ENCODE results near the gene SLF1. TPM values are rescaled to one million over a fixed set of nuclear protein-coding genes. Genes with fewer than 3 reads are reported as not detected.

The SLF1 gene
- total RNA-seq, 1 donor from 2014 or later: 17.0 TPM

- H3K36me3 Mint-ChIP-seq (ENCODE audit: low read depth): peaks cover 67% of the 10 kb centered on the region
- no peak overlapping the region for H3K4me3 Mint-ChIP-seq
- TF ChIP-seq CTCF (conservative IDR thresholded peaks at IDR 0.05): no peak
- no peak for DNase-seq (ENCODE audit: low read depth, low spot score)
- peaks cover 17% of the 10 kb centered on the region for H3K9me3 Mint-ChIP-seq
- H3K27me3 Mint-ChIP-seq (ENCODE audit: low read depth): no peaks in the 10 kb centered on the region
- no peaks in the 10 kb centered on the region for H3K4me1 Mint-ChIP-seq
- H3K27ac Mint-ChIP-seq (ENCODE audit: unreplicated experiment): no peak overlapping the region
Observed at GRCh38 chr5:94640176-94640575, 21.7 kb downstream of the SLF1 start.

- Mint-ChIP-seq H3K36me3 (ENCODE audit: low read depth) (peaks cover 29% of the 10 kb centered on the region), H3K27me3 (ENCODE audit: low read depth) (no peaks in the 10 kb centered on the region), H3K4me3 (no peak overlapping the region), H3K4me1 (no peaks in the 10 kb centered on the region), H3K27ac (ENCODE audit: unreplicated experiment) (no peak overlapping the region), H3K9me3 (peaks cover 6% of the 10 kb centered on the region)
- no peak for DNase-seq (ENCODE audit: low read depth, low spot score)
- no peak for TF ChIP-seq CTCF (conservative IDR thresholded peaks at IDR 0.05)
Observed at GRCh38 chr5:94645053-94645452, 26.6 kb downstream of the SLF1 start.

- Mint-ChIP-seq H3K27ac (ENCODE audit: unreplicated experiment) (no peak overlapping the region), H3K4me3 (no peak overlapping the region), H3K27me3 (ENCODE audit: low read depth) (no peaks in the 10 kb centered on the region), H3K4me1 (no peaks in the 10 kb centered on the region), H3K36me3 (ENCODE audit: low read depth) (peaks cover 14% of the 10 kb centered on the region), H3K9me3 (no peaks in the 10 kb centered on the region)
- DNase-seq (ENCODE audit: low read depth, low spot score): no peak
- no peak for TF ChIP-seq CTCF (conservative IDR thresholded peaks at IDR 0.05)
Observed at GRCh38 chr5:94646758-94647157, 28.3 kb downstream of the SLF1 start.

- no peak for DNase-seq (ENCODE audit: low read depth, low spot score)
- Mint-ChIP-seq H3K4me1 (no peaks in the 10 kb centered on the region), H3K27me3 (ENCODE audit: low read depth) (no peaks in the 10 kb centered on the region), H3K27ac (ENCODE audit: unreplicated experiment) (no peak overlapping the region), H3K9me3 (peaks cover 6% of the 10 kb centered on the region), H3K36me3 (ENCODE audit: low read depth) (peaks cover 20% of the 10 kb centered on the region), H3K4me3 (no peak overlapping the region)
- TF ChIP-seq CTCF (conservative IDR thresholded peaks at IDR 0.05): no peak
Observed at GRCh38 chr5:94649874-94650273, 31.4 kb downstream of the SLF1 start.

GRCh38 chr5:94658272-94658671 is 39.8 kb downstream of the SLF1 start:
- H3K4me1 Mint-ChIP-seq: no peaks in the 10 kb centered on the region
- no peaks in the 10 kb centered on the region for H3K27me3 Mint-ChIP-seq (ENCODE audit: low read depth)
- H3K4me3 Mint-ChIP-seq: no peak overlapping the region
- H3K9me3 Mint-ChIP-seq: peaks cover 37% of the 10 kb centered on the region
- H3K27ac Mint-ChIP-seq (ENCODE audit: unreplicated experiment): no peak overlapping the region
- peaks cover 68% of the 10 kb centered on the region for H3K36me3 Mint-ChIP-seq (ENCODE audit: low read depth)
- DNase-seq (ENCODE audit: low read depth, low spot score): no peak
- no peak for TF ChIP-seq CTCF (conservative IDR thresholded peaks at IDR 0.05)

- Mint-ChIP-seq H3K9me3 (peaks cover 29% of the 10 kb centered on the region), H3K27ac (ENCODE audit: unreplicated experiment) (no peak overlapping the region), H3K4me1 (no peaks in the 10 kb centered on the region), H3K27me3 (ENCODE audit: low read depth) (no peaks in the 10 kb centered on the region), H3K4me3 (no peak overlapping the region), H3K36me3 (ENCODE audit: low read depth) (peaks cover 52% of the 10 kb centered on the region)
- no peak for TF ChIP-seq CTCF (conservative IDR thresholded peaks at IDR 0.05)
- no peak for DNase-seq (ENCODE audit: low read depth, low spot score)
Observed at GRCh38 chr5:94660506-94660905, 42.0 kb downstream of the SLF1 start.

All from neural crest cell (in vitro differentiated cells).